ENCODE data around the gene EPHB2.

- TF ChIP-seq POLR2A (IDR thresholded peaks at IDR 0.05; ENCODE audit: extremely low read depth, insufficient read length) = no peak
- no peak for TF ChIP-seq CTCF (IDR thresholded peaks at IDR 0.05; ENCODE audit: low read depth, low read length)
- no peak for TF ChIP-seq MAX (IDR thresholded peaks at IDR 0.05; ENCODE audit: low read depth, low read length)
Measured at GRCh38 chr1:22761101-22761500, 50.5 kb downstream of the EPHB2 start.
